HG02870 (cell line): ENCODE results near the gene EPHA4.
A peak's percentile ranks its signal among the peaks of the same experiment; 100 is the strongest.

Experiments
- ATAC-seq: cut with Tn5 transposase; IDR thresholded peaks from one replicate; pipeline ENCODE4 v1.9.1; 2021; ENCODE audit warnings: mild to moderate bottlenecking, moderate library complexity; ENCODE audit not compliant: unreplicated experiment

EPHA4 gene

GRCh38 chr2:221546505-221547225, 25.4 kb downstream of the EPHA4 start:
- no peak for ATAC-seq

- no peak for ATAC-seq
Measured at GRCh38 chr2:221541131-221541735, 30.9 kb downstream of the EPHA4 start.

- ATAC-seq: no peak
Measured at GRCh38 chr2:221539246-221539645, 32.9 kb downstream of the EPHA4 start.

- no peak for ATAC-seq
Measured at GRCh38 chr2:221535824-221536223, 36.3 kb downstream of the EPHA4 start.

- ATAC-seq: no peak
Measured at GRCh38 chr2:221533299-221533698, 38.8 kb downstream of the EPHA4 start.

- no peak for ATAC-seq
Measured at GRCh38 chr2:221532641-221533040, 39.5 kb downstream of the EPHA4 start.

- ATAC-seq: no peak
Measured at GRCh38 chr2:221530653-221531037, 41.5 kb downstream of the EPHA4 start.

GRCh38 chr2:221529943-221530652, 42.0 kb downstream of the EPHA4 start:
- no peak for ATAC-seq

GRCh38 chr2:221529177-221529942, 42.7 kb downstream of the EPHA4 start:
- no peak for ATAC-seq

GRCh38 chr2:221527776-221528309, 44.3 kb downstream of the EPHA4 start:
- no peak for ATAC-seq

GRCh38 chr2:221524158-221524557, 47.9 kb downstream of the EPHA4 start:
- no peak for ATAC-seq

- ATAC-seq: no peak
Measured at GRCh38 chr2:221521233-221521845, 50.8 kb downstream of the EPHA4 start.

GRCh38 chr2:221518935-221519625, 53.0 kb downstream of the EPHA4 start:
- ATAC-seq: no peak

- peak; percentile 47 for ATAC-seq
Measured at GRCh38 chr2:221518201-221518934, 53.7 kb downstream of the EPHA4 start.

- ATAC-seq: peak; percentile 96
Measured at GRCh38 chr2:221517696-221518151, 54.4 kb downstream of the EPHA4 start.

- ATAC-seq: no peak
Measured at GRCh38 chr2:221517146-221517695, 54.9 kb downstream of the EPHA4 start.

GRCh38 chr2:221515864-221516263, 56.2 kb downstream of the EPHA4 start:
- no peak for ATAC-seq

GRCh38 chr2:221514305-221515040, 57.6 kb downstream of the EPHA4 start:
- ATAC-seq: no peak
